SK-N-SH (cell line): ENCODE results near the gene RNF150.

ENCODE experiments used
- GABPA ChIP-seq: IDR thresholded peaks from 2 replicates; pipeline ENCODE4 v1.4.0; 2012; ENCODE audit warnings: low read depth, mild to moderate bottlenecking
- NRF1 ChIP-seq: IDR thresholded peaks from 2 replicates; pipeline ENCODE4 v1.6.1; 2012; ENCODE audit warnings: low read depth, mild to moderate bottlenecking, low read length
- POLR2AphosphoS5 ChIP-seq: IDR thresholded peaks from 2 replicates; pipeline ENCODE4 v1.6.1; 2012; ENCODE audit warnings: low read depth, low read length
- RCOR1 ChIP-seq: fragments of 150-350 bp; IDR thresholded peaks from 2 replicates; pipeline ENCODE4 v1.6.1; 2017; ENCODE audit warnings: antibody characterized with exemption, low read length
- RXRA ChIP-seq: IDR thresholded peaks from 2 replicates; pipeline ENCODE4 v1.4.0; 2012; ENCODE audit warnings: low read depth, mild to moderate bottlenecking, borderline replicate concordance
- SIN3A ChIP-seq: IDR thresholded peaks from 2 replicates; pipeline ENCODE4 v1.6.1; 2012; ENCODE audit warnings: low read depth, mild to moderate bottlenecking, low read length, moderate library complexity, borderline replicate concordance
- TAF1 ChIP-seq: IDR thresholded peaks from 2 replicates; pipeline ENCODE4 v1.6.1; 2012; ENCODE audit warnings: low read depth, mild to moderate bottlenecking, low read length, moderate library complexity, borderline replicate concordance
- TCF12 ChIP-seq: IDR thresholded peaks from 2 replicates; pipeline ENCODE4 v1.4.0; 2012
- TEAD4 ChIP-seq: IDR thresholded peaks from 2 replicates; pipeline ENCODE4 v1.4.0; 2012; ENCODE audit warnings: mild to moderate bottlenecking, borderline replicate concordance; ENCODE audit not compliant: insufficient read depth
- YY1 ChIP-seq: IDR thresholded peaks from 2 replicates; pipeline ENCODE4 v1.4.0; 2012; ENCODE audit warnings: low read depth, mild to moderate bottlenecking
- ZBTB33 ChIP-seq: IDR thresholded peaks from 2 replicates; pipeline ENCODE4 v1.4.0; 2012; ENCODE audit warnings: low read depth, borderline replicate concordance
- TF ChIP-seq, protein P1 (sequence below): fragments of 200-600 bp; sonication (generic); IDR thresholded peaks from 2 replicates; pipeline ENCODE4 v1.6.1; 2017; ENCODE audit warnings: antibody characterized with exemption, mild to moderate bottlenecking, moderate library complexity
- TF ChIP-seq, protein P2 (sequence below): IDR thresholded peaks from 2 replicates; pipeline ENCODE4 v1.4.0; 2012; ENCODE audit warnings: low read depth
- TF ChIP-seq, protein P3 (sequence below): IDR thresholded peaks from 2 replicates; pipeline ENCODE4 v1.6.1; 2012; ENCODE audit warnings: mild to moderate bottlenecking, low read depth, low read length, moderate library complexity

DNA sequence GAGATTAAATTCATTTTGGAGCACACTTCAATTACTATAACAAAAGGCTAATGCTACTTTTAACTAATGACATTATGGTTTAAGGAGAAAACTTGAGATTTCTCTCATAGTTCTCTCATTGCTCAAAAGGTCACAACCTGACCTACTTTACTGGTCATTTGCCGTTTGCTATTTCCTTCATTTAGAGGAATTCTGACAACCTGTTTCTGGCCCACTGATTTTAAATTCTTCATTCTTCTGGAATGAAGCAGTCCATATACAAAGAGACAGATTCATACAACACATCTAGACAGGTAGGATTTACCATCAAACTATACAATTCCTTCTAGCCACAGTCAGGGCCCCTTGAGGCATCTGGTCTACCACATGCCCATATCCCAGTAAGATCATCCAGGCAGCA is 14.2 kb downstream of the RNF150 start:
- TF ChIP-seq, protein P1, sequence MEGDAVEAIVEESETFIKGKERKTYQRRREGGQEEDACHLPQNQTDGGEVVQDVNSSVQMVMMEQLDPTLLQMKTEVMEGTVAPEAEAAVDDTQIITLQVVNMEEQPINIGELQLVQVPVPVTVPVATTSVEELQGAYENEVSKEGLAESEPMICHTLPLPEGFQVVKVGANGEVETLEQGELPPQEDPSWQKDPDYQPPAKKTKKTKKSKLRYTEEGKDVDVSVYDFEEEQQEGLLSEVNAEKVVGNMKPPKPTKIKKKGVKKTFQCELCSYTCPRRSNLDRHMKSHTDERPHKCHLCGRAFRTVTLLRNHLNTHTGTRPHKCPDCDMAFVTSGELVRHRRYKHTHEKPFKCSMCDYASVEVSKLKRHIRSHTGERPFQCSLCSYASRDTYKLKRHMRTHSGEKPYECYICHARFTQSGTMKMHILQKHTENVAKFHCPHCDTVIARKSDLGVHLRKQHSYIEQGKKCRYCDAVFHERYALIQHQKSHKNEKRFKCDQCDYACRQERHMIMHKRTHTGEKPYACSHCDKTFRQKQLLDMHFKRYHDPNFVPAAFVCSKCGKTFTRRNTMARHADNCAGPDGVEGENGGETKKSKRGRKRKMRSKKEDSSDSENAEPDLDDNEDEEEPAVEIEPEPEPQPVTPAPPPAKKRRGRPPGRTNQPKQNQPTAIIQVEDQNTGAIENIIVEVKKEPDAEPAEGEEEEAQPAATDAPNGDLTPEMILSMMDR = no peak
- TF ChIP-seq, protein P2, sequence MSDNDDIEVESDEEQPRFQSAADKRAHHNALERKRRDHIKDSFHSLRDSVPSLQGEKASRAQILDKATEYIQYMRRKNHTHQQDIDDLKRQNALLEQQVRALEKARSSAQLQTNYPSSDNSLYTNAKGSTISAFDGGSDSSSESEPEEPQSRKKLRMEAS = no peak
- TF ChIP-seq GABPA = no peak
- no peak for TF ChIP-seq TEAD4
- TF ChIP-seq RCOR1 = no peak
- no peak for TF ChIP-seq NRF1
- TF ChIP-seq POLR2AphosphoS5 = no peak
- TF ChIP-seq TAF1 = no peak
- no peak for TF ChIP-seq TCF12
- no peak for TF ChIP-seq ZBTB33
- no peak for TF ChIP-seq YY1
- no peak for TF ChIP-seq RXRA
- TF ChIP-seq, protein P3, sequence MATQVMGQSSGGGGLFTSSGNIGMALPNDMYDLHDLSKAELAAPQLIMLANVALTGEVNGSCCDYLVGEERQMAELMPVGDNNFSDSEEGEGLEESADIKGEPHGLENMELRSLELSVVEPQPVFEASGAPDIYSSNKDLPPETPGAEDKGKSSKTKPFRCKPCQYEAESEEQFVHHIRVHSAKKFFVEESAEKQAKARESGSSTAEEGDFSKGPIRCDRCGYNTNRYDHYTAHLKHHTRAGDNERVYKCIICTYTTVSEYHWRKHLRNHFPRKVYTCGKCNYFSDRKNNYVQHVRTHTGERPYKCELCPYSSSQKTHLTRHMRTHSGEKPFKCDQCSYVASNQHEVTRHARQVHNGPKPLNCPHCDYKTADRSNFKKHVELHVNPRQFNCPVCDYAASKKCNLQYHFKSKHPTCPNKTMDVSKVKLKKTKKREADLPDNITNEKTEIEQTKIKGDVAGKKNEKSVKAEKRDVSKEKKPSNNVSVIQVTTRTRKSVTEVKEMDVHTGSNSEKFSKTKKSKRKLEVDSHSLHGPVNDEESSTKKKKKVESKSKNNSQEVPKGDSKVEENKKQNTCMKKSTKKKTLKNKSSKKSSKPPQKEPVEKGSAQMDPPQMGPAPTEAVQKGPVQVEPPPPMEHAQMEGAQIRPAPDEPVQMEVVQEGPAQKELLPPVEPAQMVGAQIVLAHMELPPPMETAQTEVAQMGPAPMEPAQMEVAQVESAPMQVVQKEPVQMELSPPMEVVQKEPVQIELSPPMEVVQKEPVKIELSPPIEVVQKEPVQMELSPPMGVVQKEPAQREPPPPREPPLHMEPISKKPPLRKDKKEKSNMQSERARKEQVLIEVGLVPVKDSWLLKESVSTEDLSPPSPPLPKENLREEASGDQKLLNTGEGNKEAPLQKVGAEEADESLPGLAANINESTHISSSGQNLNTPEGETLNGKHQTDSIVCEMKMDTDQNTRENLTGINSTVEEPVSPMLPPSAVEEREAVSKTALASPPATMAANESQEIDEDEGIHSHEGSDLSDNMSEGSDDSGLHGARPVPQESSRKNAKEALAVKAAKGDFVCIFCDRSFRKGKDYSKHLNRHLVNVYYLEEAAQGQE = no peak
- no peak for TF ChIP-seq SIN3A
